A549 (cell line): ENCODE data around the gene FOXO3. TPM values are rescaled to one million over a fixed set of nuclear protein-coding genes. Genes with fewer than 3 reads are reported as not detected.

ENCODE experiments used
- ATAC-seq, 2 experiments: fragments of 200-7000 bp in 1 of 2; fragments of >200 bp in 1 of 2; cut with Nextera tagmentation in 1 of 2; cut with Tn5 transposase in 1 of 2; 3 replicates each; pipeline versions ENCODE4 v1.8.0 to v1.9.1; 2018 to 2020; ENCODE audit warnings: mild to moderate bottlenecking in 1 of 2, moderate library complexity in 1 of 2
- CTCF ChIA-PET: fragments of 300-600 bp; sonication (Branson Sonifier 250); formaldehyde crosslinking; extraction: SDS; loops from one replicate; lab custom pipeline; 2021; ENCODE audit warnings: antibody characterized with exemption, inconsistent platforms; lab: Yijun Ruan, JAX
- POLR2A ChIA-PET: fragments of 350-600 bp; formaldehyde crosslinking; extraction: SDS; loops from one replicate; lab custom pipeline; 2021; ENCODE audit warnings: antibody characterized with exemption, inconsistent platforms; lab: Yijun Ruan, JAX
- DNase-seq, 2 experiments: peaks; one replicate each; pipeline versions ENCODE4 v3.0.0 to v3.0.0-alpha.2; 2011 to 2016; ENCODE audit warnings: low read depth in 1 of 2, low spot score in 1 of 2
- FAIRE-seq: peaks from 2 replicates; lab custom pipeline; 2011; peaks lifted over from hg19 to GRCh38; lab: Jason Lieb, UNC
- H3K27ac ChIP-seq, 2 experiments: fragments of >200 bp; sonication (Bioruptor Twin); formaldehyde crosslinking; 3 replicates each; pipeline ENCODE4 v1.5.1; 2016 to 2017
- H3K4me1 ChIP-seq: fragments of >200 bp; sonication (Bioruptor Twin); formaldehyde crosslinking; 3 replicates; pipeline ENCODE4 v1.6.1; 2016
- H3K4me2 ChIP-seq: fragments of >200 bp; sonication (Bioruptor Twin); formaldehyde crosslinking; 3 replicates; pipeline ENCODE4 v1.6.1; 2016
- H3K4me3 ChIP-seq: fragments of >200 bp; sonication (Bioruptor Twin); formaldehyde crosslinking; 3 replicates; pipeline ENCODE4 v1.5.1; 2016
- H3K9me3 ChIP-seq: fragments of >200 bp; sonication (Bioruptor Twin); formaldehyde crosslinking; 3 replicates; pipeline ENCODE4 v1.6.1; 2016
- BCL3 ChIP-seq: fragments of >200 bp; sonication (Bioruptor Twin); formaldehyde crosslinking; IDR thresholded peaks from 3 replicates; pipeline ENCODE4 v1.6.1; 2016
- BHLHE40 ChIP-seq: IDR thresholded peaks from 2 replicates; pipeline ENCODE4 v1.6.1; 2012; ENCODE audit warnings: low read depth, low read length, inconsistent platforms
- CEBPB ChIP-seq, 2 experiments: fragments of >200 bp in 1 of 2; sonication (Bioruptor Twin) in 1 of 2; formaldehyde crosslinking in 1 of 2; IDR thresholded peaks; 2 replicates each; pipeline ENCODE4 v1.6.1; 2012 to 2016
- CHD2 ChIP-seq: fragments of 150-350 bp; IDR thresholded peaks from 2 replicates; pipeline ENCODE4 v1.6.1; 2014; ENCODE audit warnings: low read length; ENCODE audit not compliant: partially characterized antibody
- EHF ChIP-seq: fragments of 250-450 bp; sonication (Bioruptor Pico); IDR thresholded peaks from 2 replicates; pipeline ENCODE4 v1.5.0; 2020; ENCODE audit warnings: mild to moderate bottlenecking
- EHMT2 ChIP-seq: fragments of 200-600 bp; sonication (generic); IDR thresholded peaks from 2 replicates; pipeline ENCODE4 v1.6.1; 2016; ENCODE audit warnings: antibody characterized with exemption, low read depth, mild to moderate bottlenecking, moderate library complexity
- ESRRA ChIP-seq: fragments of 150-350 bp; IDR thresholded peaks from 2 replicates; pipeline ENCODE4 v1.6.1; 2014; ENCODE audit warnings: mild to moderate bottlenecking, low read length, borderline replicate concordance
- FOSB ChIP-seq: fragments of 250-450 bp; sonication (Bioruptor Pico); IDR thresholded peaks from 2 replicates; pipeline ENCODE4 v1.5.0; 2020; ENCODE audit warnings: mild to moderate bottlenecking, moderate library complexity
- FOSL2 ChIP-seq, 2 experiments: fragments of 450-650 bp in 1 of 2; fragments of >200 bp in 1 of 2; sonication (Bioruptor Twin) in 1 of 2; formaldehyde crosslinking; IDR thresholded peaks; 2 replicates each; pipeline versions ENCODE4 v1.5.0 to v1.6.1; 2016 to 2020; ENCODE audit warnings: mild to moderate bottlenecking in 1 of 2, moderate library complexity in 1 of 2
- HDAC2 ChIP-seq: fragments of 200-600 bp; sonication (generic); IDR thresholded peaks from 2 replicates; pipeline ENCODE4 v1.6.1; 2016
- HEYL ChIP-seq: fragments of 250-450 bp; sonication (Bioruptor Pico); IDR thresholded peaks from 2 replicates; pipeline ENCODE4 v1.8.0; 2021; ENCODE audit warnings: mild to moderate bottlenecking, moderate library complexity
- MYC ChIP-seq: IDR thresholded peaks from 2 replicates; pipeline ENCODE4 v1.6.1; 2012; ENCODE audit warnings: mild to moderate bottlenecking, inconsistent platforms, low read length, improper control_type of control experiment, borderline replicate concordance
- PBX3 ChIP-seq: IDR thresholded peaks from 2 replicates; pipeline ENCODE4 v1.6.1; 2012
- PHF8 ChIP-seq: fragments of 200-600 bp; sonication (generic); IDR thresholded peaks from 2 replicates; pipeline ENCODE4 v1.6.1; 2016; ENCODE audit warnings: low read depth, mild to moderate bottlenecking, antibody characterized with exemption, moderate library complexity, borderline replicate concordance
- RARB ChIP-seq: fragments of 250-450 bp; sonication (Bioruptor Pico); IDR thresholded peaks from 2 replicates; pipeline ENCODE4 v1.8.0; 2021; ENCODE audit warnings: mild to moderate bottlenecking, moderate library complexity
- RCOR1 ChIP-seq: fragments of 150-350 bp; IDR thresholded peaks from 2 replicates; pipeline ENCODE4 v1.6.1; 2014; ENCODE audit warnings: antibody characterized with exemption, low read length, low read depth
- REST ChIP-seq: fragments of 200-600 bp; sonication (generic); IDR thresholded peaks from 2 replicates; pipeline ENCODE4 v1.6.1; 2016; ENCODE audit warnings: antibody characterized with exemption, mild to moderate bottlenecking, moderate library complexity
- RNF2 ChIP-seq: fragments of 200-600 bp; sonication (generic); IDR thresholded peaks from 2 replicates; pipeline ENCODE4 v1.6.1; 2016; ENCODE audit warnings: low read depth, mild to moderate bottlenecking, antibody characterized with exemption, moderate library complexity, borderline replicate concordance
- SMC3 ChIP-seq: fragments of >200 bp; sonication (Bioruptor Twin); formaldehyde crosslinking; IDR thresholded peaks from 3 replicates; pipeline ENCODE4 v1.6.1; 2018; ENCODE audit warnings: inconsistent platforms
- WGBS: methylation state at CpG from one replicate; pipeline ENCODE4 v1.1.6; 2017; ENCODE audit errors: missing lambda C conversion rate; 5-methylcytosine and 5-hydroxymethylcytosine counted together
- polyA plus RNA-seq, 4 experiments: library from polyadenylated mRNA; depleted of rRNA in 3 of 4; stranded (reverse); fragments of >200 nt; fragmentation: RNase III in 1 of 4; extraction: RNeasy Plus Mini Kit Qiagen cat#74134 plus additional on column Dnase treatment in 1 of 4; gene quantifications; 2 replicates in 3 of 4; 3 replicates in 1 of 4; pipeline ENCODE4 v1.2.3, GENCODE V29; 2011 to 2017

Gene FOXO3
- polyA plus RNA-seq, 2 of the 4 experiments (the other 2 are of a cell fraction), result 4.6 to 7.5 TPM

- CTCF ChIA-PET, result no interaction called here
- no peak for DNase-seq
- POLR2A ChIA-PET, result no interaction called here
- WGBS, result 80% methylated on average over 1 of the region's 2 CpGs
- no peaks in the 10 kb centered on the region for H3K4me1 ChIP-seq
- TF ChIP-seq REST, result no peak
- TF ChIP-seq BHLHE40, result no peak
- no peak for TF ChIP-seq EHMT2
- TF ChIP-seq ESRRA, result no peak
- TF ChIP-seq CHD2, result no peak
- no peak for TF ChIP-seq HEYL (CRISPR knock-in tag)
- TF ChIP-seq BCL3, result no peak
- TF ChIP-seq PHF8, result no peak
- TF ChIP-seq RARB (CRISPR knock-in tag), result no peak
- TF ChIP-seq SMC3, result no peak
- no peak for TF ChIP-seq FOSB (CRISPR knock-in tag)
- no peak for TF ChIP-seq HDAC2
- no peak for TF ChIP-seq MYC
- TF ChIP-seq PBX3, result no peak
- TF ChIP-seq EHF (CRISPR knock-in tag), result no peak
- no peak for TF ChIP-seq RNF2
- no peak for TF ChIP-seq FOSL2 (IDR thresholded peaks at IDR 0.05)
- no peak for TF ChIP-seq FOSL2 (CRISPR knock-in tag; IDR thresholded peaks at IDR 0.05)
- TF ChIP-seq, all 56 proteins: peak for 0
- Histone ChIP-seq H3K27ac (no peak overlapping the region), H3K4me3 (no peak overlapping the region), H3K4me2 (no peak overlapping the region), H3K9me3 (no peaks in the 10 kb centered on the region)
- no peak for FAIRE-seq
- ATAC-seq, result no peak
Measured at GRCh38 chr6:108712946-108713345, 152.2 kb downstream of the FOXO3 start.

DNA sequence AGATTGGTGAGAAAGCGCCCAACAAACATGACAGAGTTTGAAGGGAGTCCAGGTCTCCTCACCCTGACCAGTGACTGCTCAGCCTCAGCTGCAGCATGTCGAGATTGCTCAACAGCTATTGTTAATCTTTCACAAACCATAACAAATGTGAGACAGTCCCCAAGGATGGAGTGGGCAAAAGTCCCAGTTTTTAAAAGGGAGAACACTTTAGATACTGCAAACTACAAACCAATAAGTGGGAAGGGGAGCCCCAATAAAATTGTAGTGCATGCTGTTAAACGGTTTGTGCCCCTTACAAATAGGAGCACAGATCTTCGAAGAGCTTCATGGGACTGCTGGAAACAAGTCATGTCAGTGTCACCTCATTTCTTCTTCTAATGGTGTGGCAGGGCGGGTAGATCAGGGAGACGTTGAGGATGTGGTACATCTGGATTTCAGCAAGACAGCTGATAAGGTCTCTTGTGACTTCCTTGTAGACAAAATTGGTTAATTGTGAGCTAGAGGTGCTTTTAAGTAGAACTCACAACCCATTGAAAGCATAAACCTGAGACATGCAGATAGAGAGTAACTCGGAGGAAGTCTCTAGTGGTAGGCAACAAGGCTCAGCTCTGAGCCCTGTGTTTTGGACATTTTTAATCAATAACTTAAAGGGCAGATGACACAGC is 153.5 kb downstream of the FOXO3 start:
- Histone ChIP-seq H3K9me3 (no peaks in the 10 kb centered on the region), H3K4me2 (no peak overlapping the region), H3K4me3 (no peak overlapping the region), H3K27ac (no peak overlapping the region), H3K4me1 (no peaks in the 10 kb centered on the region)
- 44% methylated on average over 7 of the region's 7 CpGs for WGBS
- DNase-seq (no peak), FAIRE-seq (no peak), ATAC-seq (no peak)
- POLR2A ChIA-PET, result no interaction called here
- CTCF ChIA-PET, result interaction anchor here (1.2 to 1.4 kb wide), 2 partner anchors 22 to 27 kb away, joined by 3 read pairs; no protein-coding TSS in a partner anchor
- TF ChIP-seq RCOR1, result no peak
- TF ChIP-seq CEBPB (IDR thresholded peaks at IDR 0.05), result 0 out of 4 replicates have a peak, but pooled peaks of 1 of the 2 experiments have one; percentile 14
